ENCODE results near the gene CNPY1.

- TF ChIP-seq CTCF (IDR thresholded peaks at IDR 0.05) (no peak), POLR2A (IDR thresholded peaks at IDR 0.05) (no peak), EP300 (IDR thresholded peaks at IDR 0.05) (no peak)
These were observed 19.9 kb upstream of the CNPY1 start for GRCh38 chr7:155566011-155566836.
